ENCODE results near the gene THADA. TPM values are rescaled to one million over a fixed set of nuclear protein-coding genes. Genes with fewer than 3 reads are reported as not detected.

Gene THADA
- total RNA-seq, 1 experiment from 2014 or later = 20.1 TPM

- Histone ChIP-seq H2AK5ac (ENCODE audit: insufficient read length, low read length) (no peak overlapping the region), H4K8ac (replicated peaks; ENCODE audit: insufficient read length, low read depth, low read length) (no peak overlapping the region), H4K20me1 (ENCODE audit: control insufficient read depth, insufficient read depth, insufficient read length) (no peaks in the 10 kb centered on the region), H3K56ac (ENCODE audit: insufficient read length, low read depth, low read length) (no peak overlapping the region), H2BK15ac (ENCODE audit: low read depth, low read length) (no peak overlapping the region), H3K4me2 (ENCODE audit: insufficient read depth, insufficient read length, low read length) (no peak overlapping the region), H3K18ac (ENCODE audit: insufficient read length, low read depth, low read length) (no peak overlapping the region), H4K91ac (ENCODE audit: insufficient read length, low read depth, low read length) (no peak overlapping the region), H2BK12ac (ENCODE audit: insufficient read length, low read depth, low read length) (no peak overlapping the region), H3K4ac (ENCODE audit: low read depth, low read length) (no peak overlapping the region), H2AFZ (ENCODE audit: low read length) (no peak overlapping the region), H3K79me2 (ENCODE audit: insufficient read depth, low read length) (no peaks in the 10 kb centered on the region), H4K5ac (ENCODE audit: insufficient read length, low read depth, low read length) (no peak overlapping the region), H2BK5ac (ENCODE audit: insufficient read length, low read length) (no peak overlapping the region), H3K27ac (ENCODE audit: insufficient read length, low read depth, low read length) (no peak overlapping the region), H2BK20ac (ENCODE audit: low read depth, low read length, poor library complexity, severe bottlenecking) (no peak overlapping the region), H3K79me1 (ENCODE audit: insufficient read depth, low read depth, low read length, poor library complexity, severe bottlenecking) (no peaks in the 10 kb centered on the region), H3K23me2 (ENCODE audit: insufficient read length, low read depth, low read length, poor library complexity, severe bottlenecking) (no peaks in the 10 kb centered on the region), H3K14ac (ENCODE audit: insufficient read depth, low read length) (no peak overlapping the region), H3K9ac (ENCODE audit: extremely low read depth, insufficient read length, low read length) (no peak overlapping the region), H3K27me3 (ENCODE audit: insufficient read depth, low read length) (no peaks in the 10 kb centered on the region), H3K23ac (ENCODE audit: insufficient read length, low read depth, low read length) (no peak overlapping the region), H3K9me3 (ENCODE audit: control insufficient read depth, low read depth, low read length) (no peaks in the 10 kb centered on the region), H3K4me1 (ENCODE audit: insufficient read depth, low read length) (no peaks in the 10 kb centered on the region; the same call in 1 of the 2 replicates), H2BK120ac (ENCODE audit: low read depth, low read length, poor library complexity, severe bottlenecking) (no peak overlapping the region), H3T11ph (ENCODE audit: low read length) (no peak overlapping the region)
- Mint-ChIP-seq H3K36me3 (ENCODE audit: insufficient read depth in 1 of 3, low read depth in 3 of 3) (peaks cover 5 to 8% (median 7%) of the 10 kb centered on the region in 3 experiments; a peak in 6 of 7 replicates), H3K9me3 (no peaks in the 10 kb centered on the region), H3K4me3 (no peak overlapping the region), H3K27me3 (ENCODE audit: low read depth) (no peaks in the 10 kb centered on the region), H3K27ac (no peak overlapping the region), H3K4me1 (peaks cover 12 to 15% of the 10 kb centered on the region in 2 experiments; a peak in 3 of 4 replicates)
- WGBS (ENCODE audit: extremely low coverage, insufficient read length, low lambda C conversion rate) = no CpG with 5 or more reads among the region's 2 CpGs
- no peak for DNase-seq
- no peak for TF ChIP-seq CTCF (conservative IDR thresholded peaks at IDR 0.05)
These were observed 74.9 kb downstream of the THADA start for GRCh38 chr2:43520919-43521318.

Measured in H9 (cell line).